Adipose tissue (tissue), 3 donors: ENCODE measurements around the gene KLRC4. TPM values are rescaled to one million over a fixed set of nuclear protein-coding genes. Genes with fewer than 3 reads are reported as not detected.

ENCODE experiments used
- H3K27ac ChIP-seq: one replicate; pipeline ENCODE4 v1.5.1; 2013; ENCODE audit warnings: low read depth, low read length
- WGBS, 3 donors: extraction: QIAGEN DNeasy Blood & Tissue Kit; methylation state at CpG; one replicate each; pipeline ENCODE4 v1.1.7; 2013; 5-methylcytosine and 5-hydroxymethylcytosine counted together
- polyA plus RNA-seq, 3 donors: library from polyadenylated mRNA; stranded (reverse); fragments of 200-250 nt; gene quantifications; one replicate each; pipeline ENCODE4 v1.2.3, GENCODE V29; 2013
- donor health status: healthy with polysubstance abuse.
- donor health status: Bipolar disorder and iron deficiency.
- donor health status: healthy.

The KLRC4 gene
- polyA plus RNA-seq, 3 donors: 0.18 TPM; not detected in 2

DNA sequence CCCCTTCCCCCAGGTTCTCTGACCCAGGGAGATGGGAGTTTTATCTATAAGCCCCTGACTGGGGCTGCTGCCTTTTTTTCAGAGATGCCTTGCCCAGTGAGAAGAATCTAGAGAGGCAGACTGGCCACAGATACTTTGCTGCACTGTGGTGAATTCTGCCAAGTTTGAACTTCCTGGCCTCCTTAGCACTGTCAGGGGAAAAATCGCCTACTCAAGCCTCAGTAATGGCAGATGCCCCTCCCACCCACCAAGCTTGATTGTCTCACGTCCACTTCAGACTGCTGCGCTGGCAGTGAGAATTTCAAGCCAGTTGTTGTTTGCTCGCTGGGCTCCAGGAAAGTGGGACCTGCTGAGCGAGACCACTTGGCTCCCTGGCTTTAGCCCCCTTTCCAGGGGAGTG is 51.4 kb downstream of the KLRC4 start:
- no peak overlapping the region for H3K27ac ChIP-seq
- WGBS, 3 donors: 71 to 83% (median 78%) methylated on average over 5 of the region's 5 CpGs

Other genes starting within 250 kb of the KLRC4 start
- gene OLR1, start 237.6 kb downstream of the KLRC4 start, polyA plus RNA-seq: 1 to 10 TPM in 2 of 3 donors, under 1 TPM in 1; 0.06 to 4.9 (median 2.4) TPM
- gene TMEM52B, start 230.7 kb downstream of the KLRC4 start, polyA plus RNA-seq: under 1 TPM in 2 of 3 donors, not detected in 1; 0.06 to 0.11 TPM
- gene GABARAPL1, start 196.9 kb downstream of the KLRC4 start, polyA plus RNA-seq: 100 to 1,000 TPM; 124 to 212 (median 125) TPM
- 1 to 10 TPM in 1 of 3 donors, under 1 TPM in 2; 0.16 to 1.3 (median 0.42) TPM for gene KLRD1, start 101.9 kb downstream of the KLRC4 start, polyA plus RNA-seq
- gene KLRK1, start 19.7 kb downstream of the KLRC4 start, polyA plus RNA-seq: 1 to 10 TPM in 2 of 3 donors, under 1 TPM in 1; 0.84 to 2.0 (median 1.6) TPM
- gene KLRC3, start 10.8 kb upstream of the KLRC4 start, polyA plus RNA-seq: under 1 TPM in 2 of 3 donors, not detected in 1; 0.17 to 0.27 TPM
- gene KLRC2, start 26.3 kb upstream of the KLRC4 start, polyA plus RNA-seq: under 1 TPM in 2 of 3 donors, not detected in 1; 0.06 to 0.30 TPM
- gene KLRC1, start 43.6 kb upstream of the KLRC4 start, polyA plus RNA-seq: under 1 TPM in 2 of 3 donors, not detected in 1; 0.12 to 0.79 TPM
- under 1 TPM; 0.41 to 0.79 (median 0.51) TPM for gene EIF2S3B, start 96.1 kb upstream of the KLRC4 start, polyA plus RNA-seq
- 10 to 100 TPM in 2 of 3 donors, 1 to 10 TPM in 1; 6.8 to 18.7 (median 12.3) TPM for gene MAGOHB, start 203.9 kb upstream of the KLRC4 start, polyA plus RNA-seq